SH-SY5Y (cell line): Measurements from ENCODE around the gene TMEM87B.

Source experiments
- GATA2 ChIP-seq: IDR thresholded peaks from 2 replicates; pipeline ENCODE4 v1.6.1; 2011; ENCODE audit warnings: mild to moderate bottlenecking, low read depth, low read length
- GATA3 ChIP-seq: IDR thresholded peaks from 2 replicates; pipeline ENCODE4 v1.6.1; 2011; ENCODE audit warnings: low read depth, mild to moderate bottlenecking, low read length, moderate library complexity

GRCh38 chr2:112006076-112006410 lies 49.0 kb upstream of the TMEM87B start:
- no peak for TF ChIP-seq GATA2
- no peak for TF ChIP-seq GATA3
